LNCAP (cell line): ENCODE results near the gene SGTA.

ENCODE experiments used
- TF ChIP-seq, protein P1 (sequence below): fragments of 450-650 bp; IDR thresholded peaks from 2 replicates; pipeline ENCODE4 v1.5.1; 2017; ENCODE audit warnings: mild to moderate bottlenecking

Gene SGTA

GRCh38 chr19:2768365-2769132 is 14.5 kb downstream of the SGTA start:
- TF ChIP-seq, protein P1, sequence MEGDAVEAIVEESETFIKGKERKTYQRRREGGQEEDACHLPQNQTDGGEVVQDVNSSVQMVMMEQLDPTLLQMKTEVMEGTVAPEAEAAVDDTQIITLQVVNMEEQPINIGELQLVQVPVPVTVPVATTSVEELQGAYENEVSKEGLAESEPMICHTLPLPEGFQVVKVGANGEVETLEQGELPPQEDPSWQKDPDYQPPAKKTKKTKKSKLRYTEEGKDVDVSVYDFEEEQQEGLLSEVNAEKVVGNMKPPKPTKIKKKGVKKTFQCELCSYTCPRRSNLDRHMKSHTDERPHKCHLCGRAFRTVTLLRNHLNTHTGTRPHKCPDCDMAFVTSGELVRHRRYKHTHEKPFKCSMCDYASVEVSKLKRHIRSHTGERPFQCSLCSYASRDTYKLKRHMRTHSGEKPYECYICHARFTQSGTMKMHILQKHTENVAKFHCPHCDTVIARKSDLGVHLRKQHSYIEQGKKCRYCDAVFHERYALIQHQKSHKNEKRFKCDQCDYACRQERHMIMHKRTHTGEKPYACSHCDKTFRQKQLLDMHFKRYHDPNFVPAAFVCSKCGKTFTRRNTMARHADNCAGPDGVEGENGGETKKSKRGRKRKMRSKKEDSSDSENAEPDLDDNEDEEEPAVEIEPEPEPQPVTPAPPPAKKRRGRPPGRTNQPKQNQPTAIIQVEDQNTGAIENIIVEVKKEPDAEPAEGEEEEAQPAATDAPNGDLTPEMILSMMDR: no peak

DNA sequence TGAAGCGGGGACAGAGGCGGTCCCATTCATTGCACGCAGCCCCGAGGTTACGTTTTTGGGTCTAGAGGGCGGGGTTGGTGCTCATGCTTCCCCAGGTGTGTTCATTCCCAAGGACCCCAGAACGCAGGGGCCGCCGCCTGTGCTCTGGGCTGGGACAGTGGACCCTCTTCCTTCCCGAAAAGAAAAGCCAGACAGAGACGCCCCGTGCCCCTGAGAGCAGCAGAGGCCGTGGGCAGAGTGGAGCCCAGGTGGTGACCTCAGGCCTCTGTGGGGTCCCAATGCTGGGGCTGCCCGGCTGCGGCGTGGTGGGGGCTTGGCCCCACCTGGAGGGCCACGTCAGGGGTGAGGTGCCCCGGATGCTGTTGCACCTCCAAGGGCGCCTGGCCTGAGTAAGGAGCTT is 15.4 kb downstream of the SGTA start:
- TF ChIP-seq, protein P1: no peak

- TF ChIP-seq, protein P1: no peak
Observed at GRCh38 chr19:2766594-2767372, 16.3 kb downstream of the SGTA start.

DNA sequence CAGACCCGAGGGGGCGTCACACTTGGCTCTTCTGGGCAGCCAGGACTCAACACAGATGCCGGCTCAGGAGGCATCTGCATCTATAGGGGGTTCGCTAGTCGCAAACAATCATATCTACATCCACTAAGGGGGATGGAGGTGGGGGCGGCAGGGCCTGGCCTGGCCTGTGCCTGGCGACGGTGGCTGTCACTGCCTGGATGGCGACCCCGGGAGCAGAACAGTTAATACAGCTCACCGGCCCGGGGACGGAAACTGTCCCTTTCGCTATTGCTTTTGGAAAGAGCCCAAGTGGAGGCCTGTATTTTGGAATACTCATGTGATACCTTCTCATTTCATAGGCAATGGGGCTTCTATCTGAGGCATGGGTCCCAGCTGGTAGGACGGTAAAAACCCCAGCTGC is 17.7 kb downstream of the SGTA start:
- TF ChIP-seq, protein P1: no peak

- TF ChIP-seq, protein P1: no peak
Observed at GRCh38 chr19:2764945-2765344, 18.1 kb downstream of the SGTA start.

GRCh38 chr19:2763687-2764086 is 19.4 kb downstream of the SGTA start:
- TF ChIP-seq, protein P1: no peak

DNA sequence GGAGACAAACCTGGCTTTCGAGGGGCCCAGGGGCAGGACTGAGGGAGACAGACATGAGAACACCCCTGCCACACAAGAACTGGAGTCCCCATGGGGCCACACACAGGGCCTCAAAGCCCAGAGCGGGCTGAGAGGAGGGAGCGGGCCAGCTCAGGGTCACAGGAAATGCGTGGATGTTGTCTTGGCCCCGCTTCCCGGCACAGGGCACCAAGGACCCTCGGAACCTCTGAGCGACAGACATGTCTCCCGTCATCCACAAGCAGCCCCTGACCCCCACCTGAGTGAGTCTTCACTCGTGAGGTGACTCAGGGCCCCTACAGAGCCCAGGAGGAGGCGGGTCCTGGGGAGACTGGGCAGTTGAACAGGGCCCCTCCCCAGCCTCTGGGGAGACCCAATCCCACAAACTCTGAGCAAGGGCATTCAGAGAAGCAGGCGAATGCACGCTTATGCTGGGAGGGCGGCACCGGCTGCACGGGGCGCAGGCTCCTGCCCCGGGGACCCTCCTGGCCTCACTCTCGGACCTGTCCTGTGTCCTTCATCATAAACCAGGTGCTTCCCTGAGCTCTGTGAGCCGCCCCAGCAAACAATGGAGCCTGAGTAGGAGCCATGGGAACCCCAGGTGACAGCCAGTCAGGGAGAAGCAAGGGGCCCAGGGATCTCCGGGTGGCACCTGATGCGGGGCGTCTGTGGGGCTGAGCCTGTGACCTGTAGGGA is 20.1 kb downstream of the SGTA start:
- TF ChIP-seq, protein P1: no peak
